ENCODE measurements around the gene NOVA2.

DNA sequence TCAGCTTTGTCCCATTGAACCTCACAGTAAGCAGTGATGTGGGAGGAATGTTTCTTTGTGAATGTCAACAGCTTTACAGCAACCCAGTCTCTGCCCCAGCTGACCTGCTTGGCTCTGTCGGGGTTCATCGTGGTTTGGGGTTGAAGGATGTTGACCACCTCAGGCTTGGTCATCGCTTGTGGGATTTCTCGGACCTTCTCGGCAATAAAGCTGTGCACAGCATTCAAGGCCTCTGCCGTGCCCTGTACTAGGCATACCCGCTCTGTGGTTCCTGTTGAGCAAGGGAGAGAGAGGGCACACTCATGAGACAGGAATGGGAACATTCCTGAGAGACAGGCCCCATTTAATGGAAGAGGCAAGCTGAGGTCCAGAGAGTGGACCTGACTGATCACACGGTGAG lies 20.0 kb downstream of the NOVA2 start:
- TF ChIP-seq CTCF (IDR thresholded peaks at IDR 0.05; ENCODE audit: extremely low read depth in 1 of 2, insufficient read depth in 1 of 2, low read depth in 1 of 2, low read length in 2 of 2) (no peak), EZH2 (IDR thresholded peaks at IDR 0.05; ENCODE audit: borderline replicate concordance, low read depth, low read length, severe bottlenecking) (no peak), POLR2A (IDR thresholded peaks at IDR 0.05; ENCODE audit: low read depth, low read length) (no peak)
